NCI-H128 (cell line): ENCODE results near the gene ZNRF2.
A peak's percentile ranks its signal among the peaks of the same experiment; 100 is the strongest.

Experiments
- DNase-seq: peaks from one replicate; lab custom pipeline; 2025; ENCODE audit not compliant: unreplicated experiment; lab: John Stamatoyannopoulos, UW

ZNRF2 gene

DNA sequence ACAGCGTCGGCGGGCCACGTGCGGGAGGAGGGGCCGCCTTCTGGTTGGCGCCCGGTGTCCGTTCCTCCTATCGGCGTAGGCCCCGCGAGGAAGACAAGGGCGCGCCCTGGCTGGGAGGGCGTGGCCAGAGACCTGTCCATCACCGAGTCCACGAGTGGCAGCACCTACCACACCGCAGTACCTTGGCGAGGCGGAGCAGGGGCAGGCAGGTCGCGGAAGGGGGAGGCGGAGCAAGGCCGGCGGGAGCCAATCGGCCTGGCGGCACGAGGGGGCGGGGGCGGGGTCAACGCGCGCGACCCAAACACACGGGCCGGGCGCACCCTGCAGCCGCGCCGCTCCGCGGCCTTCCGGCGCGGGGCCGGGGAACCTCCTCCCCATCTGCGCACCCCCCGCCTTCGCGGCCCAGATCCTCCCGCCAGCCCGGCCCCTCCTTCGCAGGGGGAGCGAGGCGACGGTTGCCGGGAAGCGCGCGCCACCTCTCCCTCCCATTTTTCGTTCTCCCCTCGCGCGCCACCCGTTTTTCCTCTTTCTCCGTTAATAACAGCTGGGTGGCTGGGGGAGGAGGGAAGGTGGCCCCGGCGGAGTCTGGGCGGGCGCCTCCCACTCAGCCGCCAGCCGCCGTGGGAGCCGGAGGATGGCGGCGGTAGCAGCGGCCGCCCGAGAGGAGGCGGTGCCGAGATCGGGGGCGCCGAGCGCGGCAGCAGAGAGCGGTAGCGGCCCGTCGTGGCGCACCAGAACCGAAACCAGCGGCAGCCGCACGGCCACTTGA lies at the start of gene ZNRF2:
Gene ZNRF2 (plus strand): TSS at position 300 of the 769 bp plus-strand sequence. CDS start 761 bp downstream, outside the sequence.
- DNase-seq, result peak; percentile 97

GRCh38 chr7:30237271-30237695 lies 47.1 kb upstream of the ZNRF2 start:
- no peak for DNase-seq

DNA sequence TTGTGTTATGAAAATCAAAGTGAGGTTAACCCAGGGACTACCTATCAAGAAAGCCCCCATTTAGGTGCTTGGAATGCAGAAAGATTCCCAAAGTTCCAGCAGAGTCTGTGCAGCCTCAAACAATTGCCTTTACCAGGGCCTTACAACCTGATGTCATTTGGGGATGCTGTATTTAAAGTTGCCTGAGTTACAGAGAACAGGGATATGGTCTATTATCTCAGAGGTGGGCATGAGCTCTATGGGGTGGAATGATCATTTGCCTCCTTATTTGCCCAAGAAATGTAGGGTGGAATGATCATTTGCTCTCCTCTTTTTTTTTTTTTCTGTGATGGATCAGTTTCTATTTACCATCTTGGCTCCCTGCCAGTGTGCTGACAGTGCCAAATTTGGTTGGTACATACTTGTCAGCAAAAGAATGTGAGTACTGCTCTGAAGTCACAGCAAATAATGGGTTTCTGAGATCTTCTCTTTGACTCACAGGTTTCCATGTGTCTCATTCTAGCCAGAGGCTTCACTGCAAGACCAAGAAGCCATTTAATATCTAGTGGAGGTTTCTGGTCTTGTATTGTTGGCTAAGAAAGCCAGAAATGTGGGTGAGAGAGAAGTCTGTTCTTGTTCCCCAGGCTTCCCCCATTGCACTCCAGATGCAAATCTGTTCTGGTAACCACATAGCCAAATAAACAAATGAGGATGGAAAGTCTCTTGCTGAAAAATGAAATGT lies 45.5 kb upstream of the ZNRF2 start:
- peak; percentile 42 for DNase-seq

- no peak for DNase-seq
These were observed 44.1 kb upstream of the ZNRF2 start for GRCh38 chr7:30240106-30240800.

DNA sequence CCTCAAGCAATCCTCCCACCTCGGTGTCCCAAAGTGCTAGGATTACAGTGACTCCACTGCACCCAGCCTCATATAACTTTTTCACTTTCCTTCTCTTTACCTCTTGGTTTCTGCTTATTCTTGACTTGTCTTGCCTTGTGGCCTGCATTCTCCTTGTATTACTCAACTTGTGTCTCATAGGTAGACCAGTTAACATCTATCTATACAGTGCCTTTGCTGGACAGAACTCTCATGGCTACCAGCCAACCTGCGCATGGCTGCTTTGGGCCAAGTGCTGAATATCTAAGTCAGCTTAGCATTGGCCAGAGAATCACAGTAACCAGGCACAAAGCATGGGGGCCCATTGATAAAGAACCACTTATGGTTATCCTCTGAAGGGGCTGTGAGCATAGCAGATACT lies 42.6 kb upstream of the ZNRF2 start:
- DNase-seq, result no peak

GRCh38 chr7:30244340-30244739 lies 40.1 kb upstream of the ZNRF2 start:
- DNase-seq, result no peak

DNA sequence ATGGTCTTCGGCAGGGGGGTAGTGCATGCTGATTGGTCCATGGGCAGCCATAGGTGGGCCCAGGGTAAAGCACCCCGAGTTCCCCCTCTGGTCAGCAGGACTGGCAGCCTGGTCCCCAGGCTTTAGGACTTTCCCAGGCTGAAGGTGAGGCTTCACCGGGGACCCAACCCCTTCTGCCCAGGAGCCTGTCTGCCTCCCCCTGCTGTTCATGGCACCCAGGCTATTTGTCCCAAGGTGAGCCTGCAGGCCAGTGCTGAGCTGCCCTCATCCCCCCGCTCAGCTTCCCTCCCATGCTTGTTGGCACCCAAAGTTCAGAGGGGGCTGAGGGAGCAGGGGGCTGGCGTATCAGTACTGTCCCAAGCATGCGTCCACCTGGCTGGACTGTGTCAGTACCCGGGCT lies 38.5 kb upstream of the ZNRF2 start:
- DNase-seq, result no peak

DNA sequence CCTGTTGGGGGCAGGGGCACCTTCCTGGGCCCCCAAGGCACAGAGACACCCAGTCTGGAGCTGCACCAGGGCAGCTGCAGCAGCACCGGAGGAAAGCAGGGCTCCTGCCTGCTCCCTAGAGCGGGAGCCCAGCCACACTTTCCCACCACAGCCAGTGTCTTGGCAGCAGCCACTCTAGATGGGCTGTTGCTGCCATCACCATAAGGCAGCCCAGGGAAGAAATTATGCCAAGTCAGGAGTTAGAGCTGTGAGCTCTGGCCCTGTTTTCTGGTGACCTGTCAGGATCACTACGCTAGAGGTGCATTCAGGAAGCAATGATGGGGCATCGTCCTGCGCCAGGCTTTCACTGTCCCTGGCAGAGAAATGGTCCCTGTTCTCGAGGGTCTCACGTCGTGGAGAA lies 38.0 kb upstream of the ZNRF2 start:
- DNase-seq, result no peak

- DNase-seq, result peak; percentile 30
These were observed 36.6 kb upstream of the ZNRF2 start for GRCh38 chr7:30247541-30248401.

GRCh38 chr7:30249316-30249715 lies 35.1 kb upstream of the ZNRF2 start:
- no peak for DNase-seq

DNA sequence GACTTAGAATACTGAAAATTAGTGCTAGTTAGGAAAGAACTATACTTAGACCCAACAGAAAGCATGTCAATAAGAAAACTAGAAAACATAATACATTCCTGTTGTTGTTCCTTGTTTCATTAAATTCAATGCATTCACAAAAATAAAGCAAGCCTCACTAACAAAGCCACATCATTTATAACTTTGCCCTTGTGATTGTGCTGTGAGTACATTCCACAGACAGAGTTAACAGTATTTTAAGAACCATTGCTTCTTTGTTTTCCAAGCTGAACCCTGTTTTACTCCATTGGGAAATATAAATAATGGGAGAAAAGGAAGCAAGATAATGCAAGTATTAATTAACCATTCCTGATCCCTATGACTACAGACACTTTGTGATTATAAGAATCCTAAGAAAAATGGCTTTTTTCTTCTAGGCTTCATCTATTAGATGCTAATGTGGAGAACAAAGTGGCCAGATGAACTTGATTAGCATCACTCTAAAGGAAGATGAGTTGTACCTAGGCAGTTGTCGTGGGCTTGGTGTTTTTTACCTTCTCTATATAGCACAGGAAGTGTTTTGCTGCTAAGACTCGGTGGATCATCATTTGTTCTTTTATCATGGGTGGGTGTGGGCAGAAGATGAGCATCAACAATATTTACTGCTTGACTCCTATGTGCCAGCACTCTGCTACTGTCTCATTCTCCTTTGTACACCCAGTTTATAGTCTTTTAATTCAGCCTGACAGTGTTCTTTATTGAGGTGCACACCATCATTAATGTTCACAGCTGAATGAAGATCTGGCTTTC lies 34.2 kb upstream of the ZNRF2 start:
- DNase-seq, result no peak

- no peak for DNase-seq
These were observed 32.6 kb upstream of the ZNRF2 start for GRCh38 chr7:30251708-30252329.

- DNase-seq, result no peak
These were observed 31.3 kb upstream of the ZNRF2 start for GRCh38 chr7:30252885-30253795.

DNA sequence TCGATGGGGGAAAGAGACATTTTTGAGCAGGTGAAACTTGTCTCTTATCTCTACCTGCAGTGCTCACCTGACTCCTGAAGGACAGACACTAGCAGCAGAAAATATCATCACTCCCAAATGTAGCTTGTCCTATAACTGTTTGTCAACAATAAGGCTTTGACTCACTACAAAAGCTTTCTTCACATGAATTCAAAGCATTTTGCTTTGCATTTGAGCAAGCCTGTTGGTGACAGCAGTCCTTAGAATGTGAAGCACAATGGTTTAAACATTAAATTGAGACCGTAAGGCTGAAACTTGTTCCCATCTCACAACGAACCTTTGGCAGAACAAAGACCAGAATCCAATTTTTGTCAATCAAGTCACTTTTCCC lies 30.6 kb upstream of the ZNRF2 start:
- no peak for DNase-seq

DNA sequence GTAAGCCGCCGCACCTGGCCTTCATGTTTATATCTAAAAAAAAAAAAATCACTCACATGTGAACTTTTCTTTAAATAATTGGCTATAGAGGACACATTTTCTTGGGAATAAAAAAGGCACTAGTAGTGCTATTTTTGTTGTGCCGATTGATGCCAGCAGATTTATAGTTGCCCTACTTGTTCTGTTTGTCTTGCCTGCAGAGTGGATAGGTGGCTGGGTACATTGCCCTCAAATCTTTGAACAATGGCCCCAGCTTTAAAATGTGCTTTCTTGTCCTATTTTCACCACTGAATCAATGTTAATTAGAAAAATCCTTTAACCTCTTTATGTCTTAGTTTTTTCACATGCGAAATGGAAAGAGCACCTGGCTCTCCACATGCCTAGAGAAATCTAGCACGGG lies 30.1 kb upstream of the ZNRF2 start:
- DNase-seq, result no peak

- no peak for DNase-seq
These were observed 29.7 kb upstream of the ZNRF2 start for GRCh38 chr7:30254717-30255063.

- DNase-seq, result no peak
These were observed 29.2 kb upstream of the ZNRF2 start for GRCh38 chr7:30255064-30255769.

- no peak for DNase-seq
These were observed 28.0 kb upstream of the ZNRF2 start for GRCh38 chr7:30256349-30256858.
